Retinal pigment epithelial cell (primary cell): ENCODE results near the gene STRN3.

ENCODE experiments used
- DNase-seq: peaks from one replicate; pipeline ENCODE4 v3.0.0-alpha.2; 2010; ENCODE audit warnings: low read depth
- H3K4me3 ChIP-seq: 2 replicates; pipeline ENCODE4 v1.5.1; 2011; ENCODE audit warnings: mild to moderate bottlenecking, low read length, control low read depth, moderate library complexity
- TF ChIP-seq, protein P1 (sequence below): conservative IDR thresholded peaks from 2 replicates; pipeline ENCODE4 v1.5.1; 2011; ENCODE audit warnings: low read depth, low read length, control low read depth, inconsistent platforms

STRN3 gene

DNA sequence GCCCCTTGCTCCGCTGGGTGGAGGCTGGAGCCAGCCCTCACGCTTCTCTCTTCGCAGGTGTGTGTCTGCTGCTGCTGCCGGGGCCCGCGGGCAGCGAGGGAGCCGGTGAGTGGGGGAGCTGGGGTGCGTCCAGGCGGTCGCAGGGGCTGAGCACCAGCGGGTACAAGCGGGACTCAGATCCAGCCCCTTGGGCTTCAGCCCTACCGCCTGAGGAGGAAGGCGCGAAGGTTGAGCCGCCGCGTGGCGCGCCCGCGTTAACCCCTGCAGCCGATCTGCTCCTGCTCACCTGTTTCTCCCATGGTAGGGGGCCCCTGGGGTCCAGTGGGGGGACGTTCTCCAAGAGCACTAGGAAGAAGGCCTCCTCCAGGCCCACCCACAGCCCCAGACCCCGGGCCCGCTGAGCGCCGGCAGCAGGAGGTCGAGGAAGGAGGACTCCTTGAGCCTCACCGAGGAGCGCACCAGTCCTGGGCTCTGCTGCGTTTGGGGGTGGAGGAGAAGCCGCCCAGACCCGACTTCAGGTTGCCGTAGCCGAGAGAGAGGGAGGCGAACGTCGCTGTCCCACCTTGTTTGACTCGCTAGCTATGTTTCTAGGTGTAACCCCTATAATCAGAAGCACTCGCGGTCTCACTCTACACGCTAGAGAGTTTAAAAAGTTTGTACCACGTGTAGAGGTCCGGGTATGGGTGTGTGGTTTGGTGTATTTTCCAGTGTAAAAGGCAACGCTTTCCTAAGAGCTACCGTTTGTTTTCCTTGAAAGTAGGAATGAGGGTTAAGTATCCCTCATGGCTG lies 151.0 kb downstream of the STRN3 start:
- TF ChIP-seq, protein P1, sequence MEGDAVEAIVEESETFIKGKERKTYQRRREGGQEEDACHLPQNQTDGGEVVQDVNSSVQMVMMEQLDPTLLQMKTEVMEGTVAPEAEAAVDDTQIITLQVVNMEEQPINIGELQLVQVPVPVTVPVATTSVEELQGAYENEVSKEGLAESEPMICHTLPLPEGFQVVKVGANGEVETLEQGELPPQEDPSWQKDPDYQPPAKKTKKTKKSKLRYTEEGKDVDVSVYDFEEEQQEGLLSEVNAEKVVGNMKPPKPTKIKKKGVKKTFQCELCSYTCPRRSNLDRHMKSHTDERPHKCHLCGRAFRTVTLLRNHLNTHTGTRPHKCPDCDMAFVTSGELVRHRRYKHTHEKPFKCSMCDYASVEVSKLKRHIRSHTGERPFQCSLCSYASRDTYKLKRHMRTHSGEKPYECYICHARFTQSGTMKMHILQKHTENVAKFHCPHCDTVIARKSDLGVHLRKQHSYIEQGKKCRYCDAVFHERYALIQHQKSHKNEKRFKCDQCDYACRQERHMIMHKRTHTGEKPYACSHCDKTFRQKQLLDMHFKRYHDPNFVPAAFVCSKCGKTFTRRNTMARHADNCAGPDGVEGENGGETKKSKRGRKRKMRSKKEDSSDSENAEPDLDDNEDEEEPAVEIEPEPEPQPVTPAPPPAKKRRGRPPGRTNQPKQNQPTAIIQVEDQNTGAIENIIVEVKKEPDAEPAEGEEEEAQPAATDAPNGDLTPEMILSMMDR = no peak
- H3K4me3 ChIP-seq = peak overlapping the region; percentile 46
- no peak for DNase-seq

DNA sequence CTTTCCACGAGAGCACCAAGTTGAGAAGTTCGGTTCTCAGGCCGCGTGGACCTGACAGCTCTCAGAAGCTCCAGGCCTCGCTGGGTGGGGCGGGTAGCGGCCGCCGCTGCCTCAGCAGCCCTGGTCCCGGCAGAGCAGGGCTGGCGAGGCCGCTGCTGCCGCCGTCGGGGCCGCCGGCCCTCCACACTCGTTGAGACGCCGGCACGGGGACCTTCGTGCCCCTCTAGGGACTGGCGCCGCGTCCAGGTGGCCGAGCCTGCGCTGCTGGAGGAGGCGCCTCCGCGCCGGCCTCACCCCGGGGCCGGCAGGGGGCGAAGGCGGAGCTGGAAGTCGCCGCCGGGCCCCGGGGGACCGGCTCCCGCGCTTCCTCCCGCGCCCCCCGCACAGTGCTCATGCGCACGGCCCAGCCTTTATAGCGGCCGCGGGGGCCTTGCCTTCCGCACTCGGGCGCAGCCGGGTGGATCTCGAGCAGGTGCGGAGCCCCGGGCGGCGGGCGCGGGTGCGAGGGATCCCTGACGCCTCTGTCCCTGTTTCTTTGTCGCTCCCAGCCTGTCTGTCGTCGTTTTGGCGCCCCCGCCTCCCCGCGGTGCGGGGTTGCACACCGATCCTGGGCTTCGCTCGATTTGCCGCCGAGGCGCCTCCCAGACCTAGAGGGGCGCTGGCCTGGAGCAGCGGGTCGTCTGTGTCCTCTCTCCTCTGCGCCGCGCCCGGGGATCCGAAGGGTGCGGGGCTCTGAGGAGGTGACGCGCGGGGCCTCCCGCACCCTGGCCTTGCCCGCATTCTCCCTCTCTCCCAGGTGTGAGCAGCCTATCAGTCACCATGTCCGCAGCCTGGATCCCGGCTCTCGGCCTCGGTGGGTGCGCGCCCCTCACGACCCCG lies 151.8 kb downstream of the STRN3 start, which contains the start of gene COCH:
Gene COCH, plus strand, starts transcription at position 440 of the 879 bp plus-strand sequence. Its CDS starts 380 bp downstream, at position 820.
- no peak for DNase-seq
- peak within 1 kb of the TSS; percentile 46 for H3K4me3 ChIP-seq
- TF ChIP-seq, protein P1 = no peak

DNA sequence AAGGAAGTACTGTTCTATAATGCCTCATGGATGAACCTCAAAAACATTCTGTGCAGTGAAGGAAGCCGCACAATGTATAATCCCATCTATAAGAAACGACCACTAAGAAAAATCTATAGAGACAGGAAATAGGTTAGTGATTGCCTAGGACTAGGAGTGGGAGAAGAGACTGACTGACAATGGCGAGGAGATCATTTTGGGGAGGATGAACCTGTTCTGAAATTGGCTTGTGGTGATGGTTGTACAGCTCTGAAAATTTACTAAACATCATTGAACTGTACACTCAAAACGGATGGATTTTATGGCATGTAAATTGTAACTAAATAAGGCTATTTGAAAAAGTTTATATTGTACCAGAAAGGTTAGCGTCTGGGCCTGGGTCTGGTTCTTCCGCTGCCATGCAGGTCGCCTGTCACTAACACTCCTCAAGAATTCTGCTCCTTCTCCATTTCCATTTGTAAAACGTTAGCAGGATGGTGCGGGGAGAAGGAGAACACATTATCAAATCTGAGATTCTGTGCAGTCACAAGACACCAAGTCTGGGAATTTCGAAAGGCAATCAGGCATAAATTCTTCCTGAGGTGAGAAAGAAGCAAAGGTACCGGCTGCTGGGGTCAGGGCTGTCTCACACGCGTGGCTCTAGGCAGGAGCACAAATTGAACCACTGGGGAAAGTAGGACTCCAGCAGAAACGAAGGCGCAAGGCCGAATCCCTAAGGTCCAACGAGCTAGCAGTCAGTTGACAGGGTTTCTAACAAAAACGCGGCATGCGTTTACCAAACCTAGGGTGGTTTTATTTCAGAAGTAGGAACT lies 152.7 kb downstream of the STRN3 start:
- DNase-seq = no peak
- TF ChIP-seq, protein P1 = no peak
- peak overlapping the region; percentile 11 for H3K4me3 ChIP-seq

DNA sequence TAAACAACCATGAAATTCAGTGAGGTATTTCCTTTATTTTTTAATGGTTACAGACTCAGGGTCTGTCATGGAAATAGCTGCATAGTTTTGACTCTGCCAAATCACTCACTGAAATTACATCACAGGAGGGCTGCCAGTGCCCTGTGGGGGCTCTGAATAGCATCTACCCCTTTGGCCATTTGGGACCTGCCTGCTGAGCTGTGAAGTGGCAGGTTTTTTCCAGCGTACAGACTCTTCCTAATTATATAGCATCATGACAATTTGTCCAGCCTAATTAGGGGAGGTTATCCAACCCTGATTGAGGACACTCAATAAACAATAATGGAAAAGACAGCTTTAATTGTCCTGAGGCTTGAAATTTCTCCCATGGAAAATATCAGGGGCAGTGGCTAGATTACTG lies 153.6 kb downstream of the STRN3 start:
- DNase-seq = no peak
- no peak overlapping the region for H3K4me3 ChIP-seq
- TF ChIP-seq, protein P1 = no peak

DNA sequence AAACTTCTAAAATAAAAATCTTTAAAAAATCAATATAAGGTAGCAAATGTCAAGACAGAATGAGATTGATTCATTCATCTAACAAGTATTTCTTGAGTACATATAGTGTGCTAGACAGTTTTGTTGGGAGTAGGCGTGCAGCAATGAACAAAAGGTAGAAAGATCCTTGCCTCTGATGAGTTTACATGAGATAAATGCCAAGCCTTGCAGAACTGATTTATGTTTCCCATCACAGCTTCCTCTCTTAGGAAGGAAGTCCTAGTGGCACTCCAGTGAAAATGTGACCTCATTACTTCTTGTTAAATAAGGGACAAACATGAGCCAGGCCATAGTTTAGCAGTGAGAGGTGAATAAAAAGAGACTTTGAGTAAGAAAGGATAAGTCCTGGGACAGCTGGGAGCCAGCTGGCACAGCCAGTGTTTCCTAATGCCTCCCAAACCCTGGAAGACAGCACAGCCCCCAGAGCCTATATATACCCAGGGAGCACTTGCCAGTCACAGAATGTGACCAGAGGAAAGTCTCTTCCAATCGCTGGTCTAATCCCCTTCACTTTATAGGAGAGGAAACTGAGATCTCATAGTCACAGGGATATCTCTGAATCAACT lies 156.5 kb downstream of the STRN3 start:
- DNase-seq = no peak
- TF ChIP-seq, protein P1 = no peak
- H3K4me3 ChIP-seq = no peak overlapping the region

DNA sequence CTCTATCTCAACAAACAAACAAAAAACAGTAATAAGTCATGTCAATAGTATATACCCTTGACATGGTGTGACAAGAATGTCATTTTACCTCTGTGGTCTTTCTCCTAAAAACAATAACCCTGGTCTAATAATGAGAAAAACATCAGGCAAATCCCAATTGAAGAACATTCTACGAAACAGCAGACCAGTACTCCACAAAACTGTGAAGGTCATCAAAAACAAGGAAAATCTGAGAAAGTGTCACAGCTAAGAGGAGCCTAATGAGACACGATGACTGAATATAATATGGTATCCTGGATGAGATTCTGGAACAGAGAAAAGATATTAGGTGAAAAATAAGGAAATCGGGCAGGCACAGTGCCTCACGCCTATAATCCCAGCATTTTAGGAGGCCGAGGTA lies 157.4 kb downstream of the STRN3 start:
- DNase-seq = no peak
- H3K4me3 ChIP-seq = no peak overlapping the region
- TF ChIP-seq, protein P1 = no peak
